GM12873 (cell line): Measurements from ENCODE around the gene SEC22A.

Source experiments
- TF ChIP-seq, protein P1 (sequence below): IDR thresholded peaks from 2 replicates; pipeline ENCODE4 v1.5.1; 2012; ENCODE audit warnings: low read depth, mild to moderate bottlenecking, moderate library complexity, low read length, control low read depth; ENCODE audit not compliant: insufficient read depth; ENCODE audit errors: missing control alignments

SEC22A gene

DNA sequence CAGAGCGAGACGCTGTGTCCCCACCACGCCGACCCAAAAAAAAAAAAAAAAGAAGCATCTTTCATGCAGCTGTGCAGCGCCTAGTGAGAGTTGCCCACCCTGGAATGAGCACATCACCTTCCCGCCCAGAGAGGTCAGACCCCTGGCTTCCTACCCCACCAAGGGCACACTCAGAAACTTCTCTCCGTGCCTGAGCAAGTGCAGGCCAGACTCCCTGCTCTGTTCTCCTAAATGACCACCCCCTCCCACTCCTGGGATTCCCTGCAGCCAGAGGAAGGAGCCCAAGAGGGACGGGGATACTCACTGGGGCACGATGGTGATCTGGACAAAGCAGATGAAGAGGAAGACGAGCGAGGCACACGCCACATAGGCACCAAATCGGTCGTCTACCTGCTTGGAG is 116.0 kb downstream of the SEC22A start:
- TF ChIP-seq, protein P1, sequence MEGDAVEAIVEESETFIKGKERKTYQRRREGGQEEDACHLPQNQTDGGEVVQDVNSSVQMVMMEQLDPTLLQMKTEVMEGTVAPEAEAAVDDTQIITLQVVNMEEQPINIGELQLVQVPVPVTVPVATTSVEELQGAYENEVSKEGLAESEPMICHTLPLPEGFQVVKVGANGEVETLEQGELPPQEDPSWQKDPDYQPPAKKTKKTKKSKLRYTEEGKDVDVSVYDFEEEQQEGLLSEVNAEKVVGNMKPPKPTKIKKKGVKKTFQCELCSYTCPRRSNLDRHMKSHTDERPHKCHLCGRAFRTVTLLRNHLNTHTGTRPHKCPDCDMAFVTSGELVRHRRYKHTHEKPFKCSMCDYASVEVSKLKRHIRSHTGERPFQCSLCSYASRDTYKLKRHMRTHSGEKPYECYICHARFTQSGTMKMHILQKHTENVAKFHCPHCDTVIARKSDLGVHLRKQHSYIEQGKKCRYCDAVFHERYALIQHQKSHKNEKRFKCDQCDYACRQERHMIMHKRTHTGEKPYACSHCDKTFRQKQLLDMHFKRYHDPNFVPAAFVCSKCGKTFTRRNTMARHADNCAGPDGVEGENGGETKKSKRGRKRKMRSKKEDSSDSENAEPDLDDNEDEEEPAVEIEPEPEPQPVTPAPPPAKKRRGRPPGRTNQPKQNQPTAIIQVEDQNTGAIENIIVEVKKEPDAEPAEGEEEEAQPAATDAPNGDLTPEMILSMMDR: no peak

DNA sequence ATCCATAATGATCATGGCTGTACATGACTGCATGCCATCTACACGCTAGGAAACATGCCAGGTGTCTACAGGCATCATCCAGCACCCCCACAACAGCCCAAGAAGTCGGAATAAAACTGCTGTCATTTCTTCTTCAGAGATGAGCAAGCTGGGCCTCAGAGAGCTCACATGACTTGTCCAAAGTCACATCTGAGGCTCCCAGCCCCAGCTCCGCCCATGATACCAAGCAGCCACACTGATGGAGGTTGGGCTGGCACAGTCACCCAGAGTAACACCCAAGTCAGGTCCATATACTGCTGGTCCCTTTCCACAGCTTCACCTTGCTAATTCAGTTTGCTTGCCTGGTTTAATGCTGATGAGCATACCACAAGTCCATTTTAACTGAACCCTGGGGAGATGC is 116.6 kb downstream of the SEC22A start:
- TF ChIP-seq, protein P1: no peak

DNA sequence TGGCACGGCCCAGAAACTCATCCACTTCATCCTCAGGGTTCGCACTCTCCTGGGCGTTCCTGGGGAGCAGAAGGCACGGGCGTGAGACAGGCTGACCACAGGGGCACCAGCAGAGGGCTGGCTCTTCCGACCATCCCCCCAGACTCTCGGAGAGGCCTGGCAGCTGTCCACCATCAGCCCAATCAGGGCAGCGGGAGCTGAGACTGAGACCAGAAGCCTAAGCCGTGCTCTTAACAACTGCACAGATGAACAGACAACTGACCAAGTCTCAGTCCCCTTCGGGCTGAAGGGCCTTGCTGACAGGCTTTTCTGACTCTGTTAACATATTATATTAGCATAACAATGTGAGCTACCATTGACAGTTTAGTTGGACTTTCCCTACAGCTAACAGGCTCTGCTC is 118.0 kb downstream of the SEC22A start:
- TF ChIP-seq, protein P1: no peak

DNA sequence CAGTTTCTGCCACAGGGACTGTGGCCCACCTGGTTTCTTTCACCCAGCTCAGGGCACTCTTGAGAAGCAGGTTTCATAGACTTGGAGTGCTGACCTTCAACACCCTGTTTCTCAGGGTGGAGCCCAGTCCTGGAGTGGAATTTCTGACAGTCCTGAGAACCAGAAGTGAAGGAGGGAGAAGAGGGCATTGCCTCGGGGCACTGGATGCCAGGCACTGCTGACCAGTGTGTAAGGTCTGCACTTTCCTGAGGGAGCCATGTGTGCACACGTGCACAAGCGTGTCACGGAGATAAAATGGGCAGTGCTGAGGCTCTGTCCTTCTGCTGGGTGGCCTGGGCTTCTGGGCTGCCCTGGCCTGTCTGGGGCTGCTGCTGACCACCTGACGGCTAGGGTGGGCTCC is 118.5 kb downstream of the SEC22A start:
- TF ChIP-seq, protein P1: no peak

DNA sequence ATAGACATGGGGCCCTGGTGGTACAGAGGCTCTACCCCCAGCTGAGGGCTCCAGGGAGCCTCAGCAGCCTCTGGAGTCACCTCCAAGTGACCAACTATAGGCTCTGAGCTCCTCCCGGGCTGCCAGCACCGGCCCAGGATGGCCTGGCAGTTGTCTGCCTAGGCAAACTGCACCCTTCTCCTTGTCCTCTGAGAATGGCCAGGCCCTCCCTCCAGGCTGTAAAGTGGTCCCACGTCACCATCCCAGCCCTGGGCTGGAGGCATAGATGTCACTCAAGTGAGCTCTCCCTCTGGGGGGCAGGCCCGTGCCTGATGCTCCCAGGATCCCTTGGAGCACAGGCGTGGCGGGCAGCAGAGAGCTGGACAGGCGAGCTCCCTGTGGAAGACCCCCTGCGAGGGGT is 120.1 kb downstream of the SEC22A start:
- TF ChIP-seq, protein P1: no peak

DNA sequence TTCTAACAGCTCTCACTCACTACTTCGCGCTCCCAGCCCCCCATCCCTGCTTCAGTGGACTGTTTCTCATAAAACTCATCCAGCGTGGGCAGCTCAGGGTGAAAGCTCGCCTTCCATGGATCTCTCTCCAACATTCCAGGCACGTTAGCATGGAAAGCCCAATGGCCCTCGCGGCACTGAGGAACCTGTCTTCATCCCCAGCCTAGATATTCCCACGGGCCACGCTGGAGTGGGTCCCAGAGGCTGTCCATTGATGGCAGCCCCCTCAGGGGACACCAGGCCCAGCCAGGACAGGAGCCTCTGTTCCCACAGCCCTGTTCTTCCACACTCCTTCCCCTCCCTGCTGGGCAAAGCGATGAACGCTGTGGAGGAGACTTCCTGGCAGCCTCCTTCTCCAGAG is 121.1 kb downstream of the SEC22A start:
- TF ChIP-seq, protein P1: no peak
